ENCODE measurements around the gene ATXN1.
"Not testable (repeated sequence)": the region's sequence is repeated elsewhere in the genome, so short reads cannot be mapped to it uniquely, and the experiment has no call there.

The ATXN1 gene

DNA sequence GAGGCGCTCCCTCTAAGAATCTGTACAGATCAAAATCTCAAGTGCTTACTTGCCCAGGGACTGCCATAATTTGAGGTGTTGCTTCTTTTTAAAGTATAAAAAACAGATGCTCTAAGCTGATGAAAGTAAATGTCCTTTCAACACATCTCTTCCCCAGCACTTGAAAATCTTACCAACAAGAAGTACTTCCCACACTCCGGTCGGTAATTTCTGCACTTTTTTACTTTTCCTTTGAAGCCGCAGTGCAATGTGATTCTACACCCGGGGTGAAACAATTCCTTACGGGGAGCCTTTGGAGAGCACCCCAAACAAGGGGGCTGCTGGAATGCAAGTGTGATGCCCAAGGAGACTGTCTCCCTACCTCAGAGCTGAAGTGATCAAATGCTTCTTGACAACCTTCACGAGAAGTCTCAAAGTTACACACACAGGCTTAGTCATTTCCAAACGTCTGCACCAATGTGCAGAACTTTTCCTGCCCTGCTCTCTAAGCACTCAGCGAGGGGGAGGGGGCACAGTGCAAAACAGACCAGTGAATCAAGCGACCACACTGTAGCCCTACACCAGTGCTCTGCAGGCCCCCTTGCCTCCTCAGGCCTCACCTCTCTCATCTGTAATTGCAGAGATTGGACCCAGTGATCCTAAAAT lies 56.7 kb downstream of the ATXN1 start:
- Histone ChIP-seq H3K27me3 (replicated peaks) (no peaks in the 10 kb centered on the region), H3K4me3 (ENCODE audit: low read depth, low read length) (no peak overlapping the region), H3K27ac (peak overlapping the region; percentile 53), H3K36me3 (replicated peaks) (no peaks in the 10 kb centered on the region)
- TF ChIP-seq, protein P1, sequence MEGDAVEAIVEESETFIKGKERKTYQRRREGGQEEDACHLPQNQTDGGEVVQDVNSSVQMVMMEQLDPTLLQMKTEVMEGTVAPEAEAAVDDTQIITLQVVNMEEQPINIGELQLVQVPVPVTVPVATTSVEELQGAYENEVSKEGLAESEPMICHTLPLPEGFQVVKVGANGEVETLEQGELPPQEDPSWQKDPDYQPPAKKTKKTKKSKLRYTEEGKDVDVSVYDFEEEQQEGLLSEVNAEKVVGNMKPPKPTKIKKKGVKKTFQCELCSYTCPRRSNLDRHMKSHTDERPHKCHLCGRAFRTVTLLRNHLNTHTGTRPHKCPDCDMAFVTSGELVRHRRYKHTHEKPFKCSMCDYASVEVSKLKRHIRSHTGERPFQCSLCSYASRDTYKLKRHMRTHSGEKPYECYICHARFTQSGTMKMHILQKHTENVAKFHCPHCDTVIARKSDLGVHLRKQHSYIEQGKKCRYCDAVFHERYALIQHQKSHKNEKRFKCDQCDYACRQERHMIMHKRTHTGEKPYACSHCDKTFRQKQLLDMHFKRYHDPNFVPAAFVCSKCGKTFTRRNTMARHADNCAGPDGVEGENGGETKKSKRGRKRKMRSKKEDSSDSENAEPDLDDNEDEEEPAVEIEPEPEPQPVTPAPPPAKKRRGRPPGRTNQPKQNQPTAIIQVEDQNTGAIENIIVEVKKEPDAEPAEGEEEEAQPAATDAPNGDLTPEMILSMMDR (IDR thresholded peaks at IDR 0.05; ENCODE audit: low read depth, low read length, missing control alignments) = no peak
- DNase-seq = peak; percentile 69
- in situ Hi-C loops (cut with HindIII; ENCODE audit: low pct_ligation_motif_present, low sequenced_read_pairs) = no loop called here

DNA sequence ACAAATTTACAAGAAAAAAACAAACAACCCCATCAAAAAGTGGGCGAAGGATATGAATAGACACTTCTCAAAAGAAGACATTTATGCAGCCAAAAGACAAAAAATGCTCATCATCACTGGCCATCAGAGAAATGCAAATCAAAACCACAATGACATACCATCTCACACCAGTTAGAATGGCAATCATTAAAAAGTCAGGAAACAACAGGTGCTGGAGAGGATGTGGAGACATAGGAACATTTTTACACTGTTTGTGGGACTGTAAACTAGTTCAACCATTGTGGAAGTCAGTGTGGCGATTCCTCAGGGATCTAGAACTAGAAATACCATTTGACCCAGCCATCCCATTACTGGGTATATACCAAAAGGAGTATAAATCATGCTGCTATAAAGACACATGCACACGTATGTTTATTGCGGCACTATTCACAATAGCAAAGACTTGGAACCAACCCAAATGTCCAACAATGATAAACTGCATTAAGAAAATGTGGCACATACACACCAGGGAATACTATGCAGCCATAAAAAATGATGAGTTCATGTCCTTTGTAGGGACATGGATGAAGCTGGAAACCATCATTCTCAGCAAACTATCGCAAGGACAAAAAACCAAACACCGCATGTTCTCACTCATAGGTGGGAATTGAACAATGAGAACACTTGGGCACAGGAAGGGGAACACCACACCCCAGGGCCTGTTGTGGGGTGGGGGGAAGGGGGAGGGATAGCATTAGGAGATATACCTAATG lies 58.5 kb downstream of the ATXN1 start:
- H3K36me3 ChIP-seq (replicated peaks); in situ Hi-C loops (cut with HindIII; ENCODE audit: low pct_ligation_motif_present, low sequenced_read_pairs); H3K27me3 ChIP-seq (replicated peaks); H3K4me3 ChIP-seq (ENCODE audit: low read depth, low read length); DNase-seq; H3K27ac ChIP-seq: not testable (repeated sequence)

DNA sequence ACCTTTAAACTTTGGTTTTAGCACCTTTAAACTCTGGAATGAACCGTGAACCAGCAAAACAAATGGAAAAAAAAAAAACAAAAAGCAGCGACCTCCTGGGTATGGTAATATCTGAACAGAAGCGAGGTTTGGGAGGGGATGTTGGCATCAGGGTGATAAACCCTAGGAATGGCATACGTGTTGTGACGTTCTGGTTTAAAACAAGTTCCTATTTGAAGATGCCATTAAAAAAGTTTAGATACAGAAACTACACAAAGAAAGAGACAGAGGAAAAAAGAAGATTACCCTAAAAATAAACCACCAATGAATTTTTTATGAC lies 60.4 kb downstream of the ATXN1 start:
- no peaks in the 10 kb centered on the region for H3K27me3 ChIP-seq (replicated peaks)
- H3K36me3 ChIP-seq (replicated peaks) = no peaks in the 10 kb centered on the region
- in situ Hi-C loops (cut with HindIII; ENCODE audit: low pct_ligation_motif_present, low sequenced_read_pairs) = no loop called here
- no peak overlapping the region for H3K4me3 ChIP-seq (ENCODE audit: low read depth, low read length)
- DNase-seq = no peak
- H3K27ac ChIP-seq = no peak overlapping the region
- TF ChIP-seq, protein P1 (IDR thresholded peaks at IDR 0.05; ENCODE audit: low read depth, low read length, missing control alignments) = no peak

DNA sequence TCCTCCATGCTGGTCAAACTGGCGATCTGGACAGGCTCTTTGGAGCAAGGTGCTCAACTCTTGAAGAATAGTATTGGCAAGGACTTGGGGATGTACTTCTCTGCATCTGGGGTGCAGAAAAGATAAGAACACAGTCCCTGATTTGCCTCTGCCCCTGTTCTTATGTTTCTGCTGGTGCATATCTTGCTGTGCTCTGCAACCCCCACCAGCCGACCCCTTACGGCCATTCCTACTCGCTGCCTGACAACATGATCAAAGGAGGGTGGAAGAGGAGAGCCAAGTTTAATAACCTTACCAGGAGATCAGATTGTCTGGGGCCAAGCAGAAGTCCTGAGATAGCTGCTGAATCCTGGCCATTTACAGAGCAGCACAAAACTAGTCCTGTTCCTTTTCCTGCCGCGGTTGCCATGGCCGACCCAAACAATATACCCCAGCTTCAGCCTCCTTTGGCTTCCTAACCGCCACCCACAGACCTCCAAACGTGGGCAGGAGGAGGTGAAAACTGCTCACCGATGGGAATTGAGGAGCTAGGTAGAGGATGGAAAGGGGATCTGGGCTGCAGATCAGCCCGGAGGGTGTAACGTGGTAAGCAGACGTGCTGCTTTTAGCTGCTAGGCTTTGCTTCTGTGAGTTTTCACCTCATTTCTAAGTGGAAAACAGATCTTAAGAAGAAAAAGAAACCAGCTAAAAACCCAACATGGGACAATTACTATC lies 60.9 kb downstream of the ATXN1 start:
- Histone ChIP-seq H3K27me3 (replicated peaks) (no peaks in the 10 kb centered on the region), H3K36me3 (replicated peaks) (no peaks in the 10 kb centered on the region), H3K27ac (no peak overlapping the region), H3K4me3 (ENCODE audit: low read depth, low read length) (peak overlapping the region; percentile 20)
- DNase-seq = no peak
- TF ChIP-seq, protein P1 (IDR thresholded peaks at IDR 0.05; ENCODE audit: low read depth, low read length, missing control alignments) = no peak
- in situ Hi-C loops (cut with HindIII; ENCODE audit: low pct_ligation_motif_present, low sequenced_read_pairs) = no loop called here

DNA sequence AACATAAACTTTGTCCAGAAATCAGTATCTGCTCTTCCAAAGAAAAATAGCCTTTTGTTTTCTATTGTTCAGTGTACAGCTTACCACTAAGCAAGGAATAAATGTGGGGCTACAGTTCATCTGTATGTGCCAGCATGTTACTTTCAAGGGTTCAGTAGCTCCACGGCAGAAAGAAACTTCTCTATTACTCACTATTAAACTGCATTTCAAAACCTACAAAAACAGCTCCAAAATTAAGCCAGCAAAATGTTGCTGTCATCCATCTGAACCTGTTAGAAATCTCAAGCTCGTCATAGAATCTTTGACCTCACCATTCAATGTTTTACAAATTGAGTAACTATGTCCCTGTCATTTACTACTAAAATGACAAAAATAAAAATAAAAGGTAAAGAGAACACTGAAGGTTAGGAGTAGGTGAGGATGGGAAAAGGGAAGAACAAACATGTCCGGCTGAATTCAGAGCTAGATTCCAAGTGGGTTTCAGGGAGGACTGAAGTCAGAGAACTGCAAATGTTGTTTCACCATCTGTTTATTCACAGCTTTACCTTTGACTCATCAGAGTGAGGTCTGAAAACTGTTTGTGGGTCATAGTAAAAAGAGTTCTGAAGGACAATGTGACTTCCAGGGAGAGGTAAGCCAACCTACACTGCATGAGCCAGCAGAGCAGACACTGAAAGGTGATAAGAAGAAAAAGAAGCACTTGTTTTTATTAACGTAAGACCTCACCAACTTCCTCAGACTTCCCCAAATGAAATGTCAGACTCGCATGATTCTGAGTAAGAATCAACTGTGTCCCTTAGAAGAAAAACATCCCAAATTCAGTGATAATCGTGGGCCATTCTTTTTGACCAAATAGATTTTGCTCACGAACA lies 62.0 kb downstream of the ATXN1 start:
- no peak for DNase-seq
- peak overlapping the region; percentile 44 for H3K27ac ChIP-seq

More for the DNA sequence above, 62.0 kb downstream of the ATXN1 start:
- TF ChIP-seq, protein P1 (IDR thresholded peaks at IDR 0.05; ENCODE audit: low read depth, low read length, missing control alignments) = no peak
- in situ Hi-C loops (cut with HindIII; ENCODE audit: low pct_ligation_motif_present, low sequenced_read_pairs) = no loop called here
- Histone ChIP-seq H3K36me3 (replicated peaks) (no peaks in the 10 kb centered on the region), H3K27me3 (replicated peaks) (no peaks in the 10 kb centered on the region), H3K4me3 (ENCODE audit: low read depth, low read length) (no peak overlapping the region)

Data from brain microvascular endothelial cell (primary cell).